Suppressor macrophage (primary cell): ENCODE results near the gene HSPBAP1.
"Not testable (repeated sequence)": the region's sequence is repeated elsewhere in the genome, so short reads cannot be mapped to it uniquely, and the experiment has no call there.

Experiments used
- DNase-seq, 4 experiments: peaks; one replicate each; pipeline ENCODE4 v3.0.0-alpha.2; 2020 to 2022

The HSPBAP1 gene

DNA sequence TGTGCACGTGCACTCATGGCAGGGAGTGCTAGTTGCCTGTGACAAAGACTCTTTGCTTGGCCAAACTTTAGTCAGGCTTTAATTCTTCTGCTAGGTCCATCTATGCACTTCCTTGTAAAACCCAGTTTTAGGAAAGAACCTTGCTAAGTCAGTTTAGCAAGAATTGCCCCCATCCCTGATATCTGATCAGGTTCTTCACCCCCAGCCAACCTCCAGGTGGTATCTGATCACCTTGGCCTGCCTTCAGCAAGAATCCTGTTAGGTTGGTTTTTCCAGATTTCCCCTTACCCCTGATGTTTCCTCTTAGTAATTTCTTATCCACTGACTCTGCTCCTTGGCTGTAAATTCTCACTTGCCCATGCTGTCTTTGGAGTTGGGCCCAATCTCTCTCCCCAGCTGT, 8.4 kb downstream of the HSPBAP1 start:
- no peak for DNase-seq

- DNase-seq, result no peak
These were observed 9.2 kb downstream of the HSPBAP1 start for GRCh38 chr3:122784436-122784835.

DNA sequence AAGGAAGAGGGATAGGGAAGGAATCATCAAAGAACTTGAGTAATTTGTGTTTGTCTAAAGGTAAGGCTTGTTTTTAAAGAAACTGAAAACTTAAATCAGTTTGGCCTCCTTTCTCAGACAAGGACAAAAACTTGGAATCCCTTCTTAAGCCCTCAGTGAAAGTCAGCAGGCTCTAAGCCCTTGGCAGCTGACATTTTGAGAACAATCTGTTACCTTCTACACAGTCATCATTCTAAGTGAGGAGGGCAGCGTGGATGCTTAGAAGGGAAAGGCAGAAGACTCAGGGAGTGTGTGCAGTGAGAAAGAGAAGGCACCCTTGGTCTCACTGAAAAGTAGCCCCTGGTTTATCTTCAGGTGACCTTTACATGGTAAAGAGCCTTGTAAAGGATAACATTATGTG, 10.8 kb downstream of the HSPBAP1 start:
- DNase-seq, result no peak

- no peak for DNase-seq
These were observed 16.1 kb downstream of the HSPBAP1 start for GRCh38 chr3:122777563-122777962.

DNA sequence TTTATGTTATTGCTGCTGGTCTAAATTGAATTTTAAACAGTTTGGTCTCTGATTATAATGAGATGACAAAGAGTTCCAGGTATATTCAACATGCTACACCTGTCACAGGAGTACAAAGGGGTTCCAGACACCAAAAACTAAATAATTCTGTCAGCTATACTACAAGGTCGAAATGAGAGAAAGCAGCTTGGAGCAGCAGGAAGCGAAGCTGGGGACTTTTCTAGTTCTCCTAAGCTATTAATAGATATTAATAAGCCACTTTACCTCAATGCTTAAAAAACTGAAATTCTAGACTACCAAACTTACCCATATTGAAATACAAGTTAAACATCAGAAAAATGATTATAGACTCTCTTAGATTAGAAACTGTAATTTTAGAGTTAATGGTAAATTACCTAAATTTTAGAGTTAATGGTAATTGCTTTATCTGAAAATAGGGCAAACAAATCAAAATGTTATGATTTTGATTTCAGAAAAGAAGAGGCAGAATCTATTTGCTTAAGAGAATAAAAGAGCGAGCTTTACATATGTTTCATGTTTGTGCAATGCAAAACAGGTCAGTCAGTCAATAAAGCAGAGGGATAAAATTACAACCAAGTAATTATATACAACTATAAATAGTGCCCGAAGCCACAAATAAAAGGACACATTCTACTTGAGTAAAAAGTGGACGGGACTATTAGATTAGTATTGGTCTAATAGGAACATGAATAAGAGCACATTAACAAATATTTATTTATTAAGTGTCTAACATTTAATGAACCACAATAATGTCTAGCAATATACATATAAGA, 16.8 kb downstream of the HSPBAP1 start:
- DNase-seq, result peak in 2 of 4 experiments; percentile 32 to 35

DNA sequence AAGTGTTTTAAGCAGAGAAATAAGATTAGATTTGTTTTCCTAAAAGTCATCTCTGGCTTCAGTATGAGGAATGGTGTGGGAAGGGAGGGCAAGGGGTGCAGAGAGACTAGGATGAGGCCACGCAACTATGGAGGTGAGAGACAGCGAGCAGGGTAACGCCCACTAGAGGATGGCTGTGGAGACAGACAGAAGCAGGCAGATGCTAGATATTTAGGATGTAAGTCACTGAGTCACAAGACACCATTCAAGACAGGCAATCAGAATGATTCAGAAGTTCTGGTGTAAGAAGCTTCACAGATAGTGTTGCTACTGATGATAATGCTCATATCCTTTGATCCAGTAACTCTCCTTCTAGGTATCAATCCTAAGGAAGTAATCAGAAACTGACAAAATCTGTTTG, 19.1 kb downstream of the HSPBAP1 start:
- DNase-seq, result peak in 3 of 4 experiments; percentile 45 to 63 (median 62)

DNA sequence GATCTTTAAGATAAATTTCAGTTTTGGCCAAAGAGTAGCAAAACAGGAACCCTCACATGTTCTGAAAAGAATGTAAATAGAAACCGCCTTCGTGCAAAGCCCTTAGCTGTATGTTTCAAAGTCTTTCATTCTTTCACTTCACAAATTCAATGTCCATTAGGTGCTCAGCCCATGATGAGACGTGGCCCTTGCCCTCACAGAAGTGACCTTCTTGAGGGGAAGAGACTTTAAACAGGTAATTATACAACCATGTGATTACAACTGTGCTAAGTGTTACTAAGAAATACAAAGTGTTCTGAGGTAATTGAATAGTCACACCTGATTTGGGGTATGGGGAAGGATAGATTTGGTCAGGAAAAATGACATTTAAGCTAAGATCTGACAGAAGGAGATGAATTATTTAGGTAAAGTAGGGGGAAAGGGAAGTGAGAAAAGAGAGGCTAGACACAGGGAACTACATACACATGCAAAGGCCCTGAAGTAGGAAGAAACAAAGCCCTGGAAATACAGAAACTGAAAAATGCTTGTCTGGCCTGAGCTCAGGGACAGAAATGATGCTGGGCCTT, 19.6 kb downstream of the HSPBAP1 start:
- peak in 3 of 4 experiments; percentile 46 to 68 (median 63) for DNase-seq

- DNase-seq, result no peak
These were observed 20.8 kb downstream of the HSPBAP1 start for GRCh38 chr3:122772827-122773226.

GRCh38 chr3:122770521-122771202, 23.0 kb downstream of the HSPBAP1 start:
- DNase-seq, result peak in 3 of 4 experiments; percentile 37 to 53 (median 44)

GRCh38 chr3:122767540-122768372, 25.9 kb downstream of the HSPBAP1 start:
- DNase-seq, result peak; percentile 54 to 90 (median 80)

DNA sequence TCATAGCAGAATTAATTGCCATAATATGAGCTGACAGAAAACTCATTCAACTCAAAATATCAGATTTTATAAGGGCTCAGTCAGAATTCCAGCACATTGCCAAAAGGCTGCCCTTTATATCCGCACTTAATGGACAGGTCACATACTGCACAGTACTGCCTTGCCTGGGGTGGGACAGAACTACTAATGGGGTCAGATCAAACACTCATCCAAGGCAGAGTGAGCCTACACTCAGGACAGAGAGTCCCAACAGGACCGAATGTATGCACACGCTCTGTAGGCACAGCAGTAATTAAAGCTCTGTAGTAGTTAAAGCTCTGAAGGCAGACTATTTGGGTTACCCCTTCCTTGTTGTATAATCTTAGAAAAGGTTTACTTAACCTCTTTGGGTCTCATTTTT, 27.2 kb downstream of the HSPBAP1 start:
- no peak for DNase-seq

DNA sequence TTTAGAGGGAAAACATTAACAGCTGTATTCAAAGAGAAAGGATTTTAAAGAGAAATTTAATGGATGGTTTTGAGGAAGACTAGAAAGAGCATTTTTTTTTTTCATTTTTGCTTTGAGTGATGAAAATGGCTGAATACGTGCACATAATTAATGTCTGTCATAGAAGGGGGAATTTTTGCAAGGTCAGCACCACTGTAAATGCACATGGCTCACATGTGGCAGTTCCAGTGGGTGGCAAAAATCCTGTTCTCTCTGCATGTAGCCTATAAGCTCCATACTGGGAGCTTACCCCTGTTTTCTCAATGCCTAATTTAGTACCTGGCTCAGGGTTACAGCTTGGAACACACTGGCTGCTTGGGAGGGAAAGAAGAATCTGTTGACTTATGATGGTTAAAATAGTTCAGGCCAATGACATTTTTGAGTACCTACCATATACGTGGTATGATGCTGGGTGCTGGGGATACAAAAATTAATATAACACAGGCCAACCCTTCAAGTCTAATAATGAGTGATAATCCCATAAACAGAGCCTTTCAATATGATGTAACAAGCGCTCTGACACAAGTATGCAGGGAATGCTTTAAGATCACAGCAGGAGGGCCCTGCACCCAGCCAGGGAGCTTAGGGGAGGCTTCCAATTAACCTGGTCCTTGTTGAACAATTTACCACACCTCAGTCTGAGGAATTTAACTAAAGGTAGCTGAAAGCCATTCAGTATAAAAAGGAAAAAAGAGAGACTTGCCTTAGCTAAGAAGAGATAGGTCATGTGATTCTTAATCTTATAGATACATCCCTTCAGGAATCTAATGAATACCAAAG, 33.0 kb downstream of the HSPBAP1 start:
- DNase-seq, result peak in 2 of 4 experiments; percentile 14 to 28

DNA sequence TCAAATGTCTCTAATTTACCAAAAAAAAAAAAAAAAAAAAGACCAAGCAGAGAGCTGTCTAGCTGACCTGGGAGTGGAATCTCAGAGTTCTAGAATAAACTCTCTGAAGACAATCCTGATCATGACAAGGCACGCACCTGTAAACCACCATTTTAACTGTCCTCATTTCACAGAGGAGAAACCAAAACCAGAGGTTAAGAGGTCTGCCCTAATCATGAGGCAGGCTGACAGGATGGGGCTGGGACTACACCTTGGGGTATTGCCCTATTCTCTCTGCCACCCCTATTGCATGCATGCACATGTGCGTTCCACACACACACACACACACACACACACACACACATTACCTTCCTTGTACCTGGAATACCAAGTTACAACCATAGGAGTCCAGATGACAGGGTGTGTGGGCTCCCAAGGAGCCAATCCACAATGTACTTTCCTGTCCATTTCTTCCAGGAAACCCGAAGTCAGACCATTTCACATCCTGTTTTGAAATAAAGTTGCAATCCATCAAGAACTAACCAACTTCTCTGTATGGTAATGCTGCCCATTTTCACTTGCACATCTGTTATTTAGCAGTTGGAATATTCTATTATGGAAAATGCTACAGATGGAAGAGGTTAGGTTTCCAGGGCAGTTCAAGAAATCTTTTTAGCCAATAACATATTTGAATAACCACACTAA, 34.6 kb downstream of the HSPBAP1 start:
- peak; percentile 42 to 79 (median 70) for DNase-seq

DNA sequence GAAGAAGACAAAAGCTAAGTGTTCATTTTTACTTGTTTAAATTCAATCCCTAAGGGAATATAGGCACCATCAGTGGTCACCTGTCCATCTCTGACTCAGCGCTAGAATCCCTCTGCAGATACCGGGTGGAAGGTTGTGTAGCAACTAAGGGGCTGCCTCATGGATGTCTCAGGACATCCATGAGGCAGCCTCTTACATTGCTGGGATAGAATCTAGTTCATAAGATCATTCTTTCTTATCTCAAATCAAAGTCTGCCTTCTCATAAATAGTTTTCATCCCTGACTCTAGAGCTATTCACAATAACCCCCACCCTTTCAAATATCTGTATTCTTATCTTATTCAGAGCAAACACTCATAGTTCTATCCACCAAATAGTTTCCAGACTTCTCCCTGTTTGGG, 38.1 kb downstream of the HSPBAP1 start:
- DNase-seq, result no peak

DNA sequence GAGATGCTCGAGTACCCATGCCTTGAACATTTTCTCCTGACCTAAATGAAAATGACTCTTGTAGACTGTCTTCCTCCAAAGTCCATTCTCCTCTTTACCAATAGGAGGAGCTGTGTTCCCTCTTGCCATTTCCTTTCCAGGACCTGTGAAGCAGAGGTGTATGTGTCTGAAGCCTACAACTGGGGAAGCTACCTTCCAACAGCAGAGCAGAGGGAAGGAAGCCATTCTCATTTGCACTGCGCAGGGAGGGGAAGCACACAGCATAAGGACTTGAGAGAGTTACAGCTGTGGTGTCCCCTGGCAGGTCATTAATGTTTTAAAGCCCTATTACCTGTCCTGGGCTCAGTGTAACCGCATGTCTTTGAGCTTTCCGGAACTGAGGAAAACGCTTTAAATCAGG, 38.7 kb downstream of the HSPBAP1 start:
- DNase-seq, result peak; percentile 44 to 78 (median 72)

DNA sequence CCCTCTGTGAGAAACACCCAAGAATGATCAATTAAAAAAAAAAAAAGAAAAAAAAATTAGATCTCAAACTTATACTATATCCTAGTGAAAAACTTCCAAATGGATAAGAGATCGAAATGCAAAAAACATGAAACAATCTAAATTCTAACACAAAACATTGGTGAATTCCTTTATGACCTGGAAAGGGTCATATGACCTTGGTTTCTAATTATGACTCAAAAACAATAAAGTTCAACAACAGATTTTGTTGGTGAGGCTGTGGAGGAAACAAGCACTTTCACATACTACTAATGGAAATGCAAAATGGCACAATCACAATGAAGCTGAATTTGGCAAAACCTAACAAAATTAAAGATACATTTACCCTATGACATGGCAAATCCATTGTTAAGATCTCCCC, 45.3 kb downstream of the HSPBAP1 start:
- DNase-seq, result no peak

DNA sequence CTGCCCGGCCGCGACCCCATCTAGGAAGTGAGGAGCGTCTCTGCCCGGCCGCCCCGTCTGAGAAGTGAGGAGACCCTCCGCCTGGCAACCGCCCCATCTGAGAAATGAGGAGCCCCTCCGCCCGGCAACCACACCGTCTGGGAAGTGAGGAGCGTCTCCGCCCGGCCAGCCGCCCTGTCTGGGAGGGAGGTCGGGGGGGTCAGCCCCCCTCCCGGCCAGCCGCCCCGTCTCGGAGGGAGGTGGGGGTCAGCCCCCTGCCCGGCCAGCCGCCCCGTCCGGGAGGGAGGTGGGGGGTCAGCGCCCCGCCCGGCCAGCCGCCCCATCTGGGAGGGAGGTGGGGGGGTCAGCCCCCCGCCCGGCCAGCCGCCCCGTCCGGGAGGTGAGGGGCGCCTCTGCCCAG, 46.3 kb downstream of the HSPBAP1 start:
- not testable (repeated sequence) for DNase-seq

DNA sequence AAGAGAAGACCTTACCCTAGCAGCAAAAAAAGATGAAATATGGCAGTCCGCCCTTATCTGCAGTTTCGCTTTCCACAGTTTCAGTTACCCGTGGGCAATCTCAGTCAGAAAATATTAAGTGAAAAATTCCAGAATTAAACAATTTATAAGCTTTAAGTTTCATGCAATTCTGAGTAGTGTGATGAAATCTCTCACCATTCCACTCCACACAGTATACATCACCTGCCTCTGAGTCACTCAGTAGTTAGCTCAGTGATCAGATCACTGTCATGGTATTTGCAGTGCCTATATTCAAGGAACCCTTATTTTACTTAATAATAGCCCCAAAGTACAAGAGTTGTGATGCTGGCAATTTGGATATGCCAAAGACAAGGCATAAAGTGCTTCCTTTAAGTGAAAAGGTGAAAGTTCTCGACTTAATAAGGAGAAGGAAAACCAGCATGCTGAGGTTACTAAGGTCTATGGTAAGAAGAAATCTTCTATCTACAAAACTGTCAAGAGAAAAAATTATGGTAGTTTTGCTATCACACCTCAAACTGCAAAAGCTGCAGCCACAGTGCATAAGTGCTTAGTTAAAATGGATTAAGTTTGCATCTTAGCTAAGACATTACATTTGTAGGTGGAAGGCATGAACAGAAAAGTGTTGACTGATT, 48.1 kb downstream of the HSPBAP1 start:
- DNase-seq, result peak; percentile 43 to 74 (median 60)

DNA sequence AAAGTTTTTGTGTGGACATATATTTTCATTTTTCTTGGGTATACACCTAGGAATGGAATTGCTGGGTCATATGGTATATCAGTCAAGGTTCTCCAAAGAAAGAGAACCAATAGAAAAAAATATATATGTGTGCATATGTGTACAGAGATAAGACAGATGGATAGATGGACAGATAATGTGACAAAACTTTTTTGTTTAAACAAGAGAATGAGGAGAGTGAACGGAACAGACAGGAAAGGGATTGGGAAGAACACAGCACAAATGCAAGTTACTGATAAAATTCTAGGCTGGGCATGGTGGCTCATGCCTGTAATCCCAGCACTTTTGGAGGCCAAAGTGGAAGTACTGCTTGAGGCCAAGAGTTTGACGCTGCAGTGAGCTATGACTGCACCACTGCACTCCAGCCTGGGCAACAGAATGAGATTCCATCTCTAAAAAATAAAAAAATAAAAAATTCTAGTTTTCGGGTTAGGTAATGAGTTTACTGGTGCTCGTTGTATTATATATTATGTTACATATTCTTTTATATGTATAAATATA, 50.0 kb downstream of the HSPBAP1 start:
- DNase-seq, result no peak

DNA sequence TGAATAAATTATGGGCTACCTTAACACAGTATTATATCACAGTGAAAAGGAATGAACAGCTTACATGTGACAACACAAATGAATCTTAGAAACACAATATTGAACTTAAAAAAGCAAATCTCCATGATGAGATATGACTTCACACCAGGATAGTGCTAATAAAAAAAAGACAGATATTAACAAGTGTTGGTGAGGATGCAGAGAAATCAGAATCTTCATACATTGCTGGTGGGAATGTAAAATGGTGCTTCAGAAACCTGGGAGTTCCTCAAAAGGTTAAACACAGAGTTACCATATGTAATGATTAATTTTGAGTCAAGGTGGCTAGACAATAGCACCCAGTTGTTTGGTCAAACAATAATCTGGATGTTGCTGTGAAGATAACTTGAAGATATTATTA, 51.4 kb downstream of the HSPBAP1 start:
- DNase-seq, result no peak
